ENCODE results near the gene AMPD3. TPM values are rescaled to one million over a fixed set of nuclear protein-coding genes. Genes with fewer than 3 reads are reported as not detected.

Gene AMPD3
- total RNA-seq, 1 donor from 2014 or later = 27.2 TPM

GRCh38 chr11:10486161-10486840 lies 31.2 kb downstream of the AMPD3 start:
- intact Hi-C loops (cut with micrococcal nuclease) = no loop called here

GRCh38 chr11:10487002-10487647 lies 32.1 kb downstream of the AMPD3 start:
- intact Hi-C loops (cut with micrococcal nuclease) = no loop called here

GRCh38 chr11:10488121-10488933 lies 33.3 kb downstream of the AMPD3 start:
- intact Hi-C loops (cut with micrococcal nuclease) = loop anchor here (1.0 kb wide), 1 partner anchor 29 kb away; no protein-coding TSS in a partner anchor

- intact Hi-C loops (cut with micrococcal nuclease) = loop anchor here (1.0 kb wide), 2 partner anchors 30 to 52 kb away; partner anchors contain the start of gene RNF141
Observed at GRCh38 chr11:10488934-10489691, 34.0 kb downstream of the AMPD3 start.

- intact Hi-C loops (cut with micrococcal nuclease) = no loop called here
Observed at GRCh38 chr11:10490032-10490397, 35.0 kb downstream of the AMPD3 start.

GRCh38 chr11:10490398-10491241 lies 35.6 kb downstream of the AMPD3 start:
- intact Hi-C loops (cut with micrococcal nuclease) = no loop called here

GRCh38 chr11:10492084-10492483 lies 37.0 kb downstream of the AMPD3 start:
- intact Hi-C loops (cut with micrococcal nuclease) = no loop called here

- intact Hi-C loops (cut with micrococcal nuclease) = no loop called here
Observed at GRCh38 chr11:10493041-10493663, 38.1 kb downstream of the AMPD3 start.

- intact Hi-C loops (cut with micrococcal nuclease) = no loop called here
Observed at GRCh38 chr11:10494636-10495463, 39.8 kb downstream of the AMPD3 start.

- intact Hi-C loops (cut with micrococcal nuclease) = no loop called here
Observed at GRCh38 chr11:10495464-10495786, 40.4 kb downstream of the AMPD3 start.

GRCh38 chr11:10496296-10496936 lies 41.4 kb downstream of the AMPD3 start:
- intact Hi-C loops (cut with micrococcal nuclease) = no loop called here

- intact Hi-C loops (cut with micrococcal nuclease) = no loop called here
Observed at GRCh38 chr11:10497371-10498021, 42.4 kb downstream of the AMPD3 start.

- intact Hi-C loops (cut with micrococcal nuclease) = no loop called here
Observed at GRCh38 chr11:10498022-10498400, 42.9 kb downstream of the AMPD3 start.

- intact Hi-C loops (cut with micrococcal nuclease) = no loop called here
Observed at GRCh38 chr11:10498426-10499250, 43.6 kb downstream of the AMPD3 start.

GRCh38 chr11:10499452-10499851 lies 44.4 kb downstream of the AMPD3 start:
- intact Hi-C loops (cut with micrococcal nuclease) = no loop called here

- intact Hi-C loops (cut with micrococcal nuclease) = no loop called here
Observed at GRCh38 chr11:10499874-10500601, 45.0 kb downstream of the AMPD3 start.
